T-helper 2 cell treated with Interferon-gamma antibody and Interleukin-4, amounts not matched to agents 100 ng/mL and 5 ng/mL, for 36 hours (primary cell): ENCODE data around the gene CRIP1. TPM values are rescaled to one million over a fixed set of nuclear protein-coding genes. Genes with fewer than 3 reads are reported as not detected.

ENCODE experiments used
- intact Hi-C: fragments of 100-400 bp; cut with micrococcal nuclease; formaldehyde crosslinking; loops from one replicate; pipeline ENCODE4 v1.15.1; 2023
- total RNA-seq: library from RNA; stranded (reverse); gene quantifications from 2 replicates; pipeline ENCODE4 v1.2.3, GENCODE V29; 2022

The CRIP1 gene
- total RNA-seq, 1 donor from 2014 or later = 545 TPM

GRCh38 chr14:105480199-105480746, 6.4 kb upstream of the CRIP1 start:
- intact Hi-C loops = loop anchor here (10.0 kb wide), 1 partner anchor 415 kb away; the partner anchor contains the start of gene GPR132

GRCh38 chr14:105480807-105481801, 5.6 kb upstream of the CRIP1 start:
- intact Hi-C loops = loop anchor here (1.0 to 10.0 kb wide), 2 partner anchors 9 to 416 kb away; partner anchors contain the start of gene GPR132

GRCh38 chr14:105481886-105482457, 4.7 kb upstream of the CRIP1 start:
- intact Hi-C loops = loop anchor here (1.0 to 10.0 kb wide), 2 partner anchors 8 to 417 kb away; partner anchors contain the start of gene GPR132

GRCh38 chr14:105482486-105483110, 4.1 kb upstream of the CRIP1 start:
- intact Hi-C loops = loop anchor here (10.0 kb wide), 1 partner anchor 418 kb away; the partner anchor contains the start of gene GPR132

- intact Hi-C loops = loop anchor here (10.0 kb wide), 1 partner anchor 419 kb away; the partner anchor contains the start of gene GPR132
Observed at GRCh38 chr14:105483300-105484068, 3.2 kb upstream of the CRIP1 start.

- intact Hi-C loops = loop anchor here (10.0 kb wide), 1 partner anchor 420 kb away; the partner anchor contains the start of gene GPR132
Observed at GRCh38 chr14:105484069-105484996, 2.4 kb upstream of the CRIP1 start.

- intact Hi-C loops = loop anchor here (10.0 kb wide), 1 partner anchor 420 kb away; the partner anchor contains the start of gene GPR132
Observed at GRCh38 chr14:105484997-105485393, 1.7 kb upstream of the CRIP1 start.

- intact Hi-C loops = loop anchor here (10.0 kb wide), 1 partner anchor 421 kb away; the partner anchor contains the start of gene GPR132
Observed at GRCh38 chr14:105485739-105486162, 935 bp upstream of the CRIP1 start.

GRCh38 chr14:105486974-105487448, 325 bp downstream of the CRIP1 start:
- intact Hi-C loops = loop anchor here (10.0 kb wide), 1 partner anchor 422 kb away; the partner anchor contains the start of gene GPR132

GRCh38 chr14:105487449-105487985, 831 bp downstream of the CRIP1 start:
- intact Hi-C loops = loop anchor here (10.0 kb wide), 1 partner anchor 423 kb away; the partner anchor contains the start of gene GPR132

- intact Hi-C loops = loop anchor here (10.0 kb wide), 1 partner anchor 423 kb away; the partner anchor contains the start of gene GPR132
Observed at GRCh38 chr14:105487986-105488777, 1.5 kb downstream of the CRIP1 start.

- intact Hi-C loops = loop anchor here (1.0 to 10.0 kb wide), 2 partner anchors 118 to 424 kb away; partner anchors contain the start of gene GPR132
Observed at GRCh38 chr14:105488781-105489541, 2.3 kb downstream of the CRIP1 start.

- intact Hi-C loops = loop anchor here (1.0 to 10.0 kb wide), 10 partner anchors 8 to 1772 kb away; partner anchors contain the start of genes BRF1, CLBA1, CRIP2 and GPR132
Observed at GRCh38 chr14:105489542-105490266, 3.0 kb downstream of the CRIP1 start.

- intact Hi-C loops = loop anchor here (1.0 to 10.0 kb wide), 8 partner anchors 9 to 1773 kb away; partner anchors contain the start of genes BRF1, CLBA1, CRIP2 and MTA1
Observed at GRCh38 chr14:105490267-105490571, 3.5 kb downstream of the CRIP1 start.

- intact Hi-C loops = loop anchor here (1.0 to 10.0 kb wide), 11 partner anchors 9 to 1773 kb away; partner anchors contain the start of genes BRF1, CLBA1, CRIP2 and MTA1
Observed at GRCh38 chr14:105490572-105491365, 4.1 kb downstream of the CRIP1 start, which contains the start of gene TEDC1. TEDC1 (plus strand) TSS chr14:105491246; CDS start chr14:105491376, 130 bp downstream.
